ENCODE data around the gene C18orf32. TPM values are rescaled to one million over a fixed set of nuclear protein-coding genes. Genes with fewer than 3 reads are reported as not detected.

The C18orf32 gene
- total and polyA plus RNA-seq, 2 of the 8 experiments (the other 6 are each of a cell fraction or from before 2014, with no cell fraction given): 17.3 to 20.1 TPM

GRCh38 chr18:49524349-49524748 is 37.3 kb upstream of the C18orf32 start:
- no peaks in the 10 kb centered on the region for H4K20me1 ChIP-seq (replicated peaks in 1 of 2; ENCODE audit: control insufficient read depth in 1 of 2, insufficient read depth in 2 of 2, low read length in 2 of 2)
- DNase-seq (ENCODE audit: low read depth in 1 of 2, low spot score in 2 of 2) (no peak), FAIRE-seq (no peak)
- no peak overlapping the region for H3K14ac ChIP-seq (ENCODE audit: insufficient read length)
- no peak overlapping the region for H3K4me2 ChIP-seq (ENCODE audit: insufficient read depth in 1 of 2, low read depth in 2 of 2, low read length in 2 of 2)
- H3K23ac ChIP-seq (ENCODE audit: insufficient read length): no peak overlapping the region
- ChIA-PET CTCF (ENCODE audit: partially characterized antibody) (interaction anchor here (1.0 to 2.3 kb wide), 8 partner anchors 9 to 334 kb away, joined by 3 to 9 read pairs (median 4); no protein-coding TSS in a partner anchor), POLR2A (ENCODE audit: partially characterized antibody) (no interaction called here)
- no peak overlapping the region for H4K5ac ChIP-seq (ENCODE audit: insufficient read length, low read depth, low read length)
- no peak overlapping the region for H3K4me3 ChIP-seq (ENCODE audit: extremely low read depth in 1 of 4, insufficient read depth in 2 of 4, low read depth in 3 of 4, low read length in 4 of 4)
- H3K9me3 ChIP-seq (ENCODE audit: insufficient read depth in 2 of 2, low read depth in 1 of 2, low read length in 1 of 2): no peaks in the 10 kb centered on the region
- H4K8ac ChIP-seq (ENCODE audit: extremely low read depth, insufficient read depth, low read length): no peak overlapping the region
- H2BK20ac ChIP-seq (ENCODE audit: low read length): 0 out of 2 replicates have a peak overlapping the region, but pooled peaks have one; percentile 16
- no peak overlapping the region; a peak in 1 of 7 replicates for H3K9ac ChIP-seq (replicated peaks in 1 of 4; ENCODE audit: extremely low read depth in 1 of 4, low read depth in 3 of 4, low read length in 3 of 4)
- no peak overlapping the region for H3K18ac ChIP-seq (ENCODE audit: extremely low read depth, low read length)
- no peaks in the 10 kb centered on the region for H3K36me3 ChIP-seq (ENCODE audit: control insufficient read depth in 2 of 4, insufficient read depth in 4 of 4, low read length in 3 of 4)
- no peaks in the 10 kb centered on the region for H3K23me2 ChIP-seq (ENCODE audit: low read depth, low read length)
- no peak overlapping the region for H2BK12ac ChIP-seq (ENCODE audit: low read depth, low read length)
- H3K4me1 ChIP-seq (replicated peaks in 1 of 4; ENCODE audit: control insufficient read depth in 3 of 4, insufficient read depth in 4 of 4, low read length in 3 of 4): peaks cover 3 to 13% (median 8%) of the 10 kb centered on the region in 4 experiments; a peak in 5 of 7 replicates
- H2BK5ac ChIP-seq (ENCODE audit: low read depth, low read length): no peak overlapping the region
- no peak overlapping the region for H4K91ac ChIP-seq (replicated peaks; ENCODE audit: insufficient read length, low read length)
- H2AK5ac ChIP-seq (ENCODE audit: low read depth, low read length): no peak overlapping the region
- H3K27me3 ChIP-seq (replicated peaks in 1 of 4; ENCODE audit: control insufficient read depth in 3 of 4, extremely low read depth in 1 of 4, insufficient read depth in 3 of 4, low read length in 3 of 4): no peaks in the 10 kb centered on the region
- no peak overlapping the region for H2BK120ac ChIP-seq (replicated peaks; ENCODE audit: low read depth, low read length)
- H3K79me2 ChIP-seq (ENCODE audit: control insufficient read depth in 1 of 2, insufficient read depth in 2 of 2, low read length in 2 of 2): no peaks in the 10 kb centered on the region
- no peaks in the 10 kb centered on the region for H3K79me1 ChIP-seq (ENCODE audit: low read depth, low read length)
- peak overlapping the region; percentile 65; the same call in 1 of the 2 replicates for H2BK15ac ChIP-seq (ENCODE audit: low read length)
- H3K56ac ChIP-seq (replicated peaks; ENCODE audit: insufficient read length, low read depth, low read length): no peak overlapping the region
- 100% methylated on average over 2 of the region's 2 CpGs; no CpG with 5 or more reads in 1 of the 2 experiments for WGBS, 2 experiments (ENCODE audit: extremely low coverage in 1 of 2, insufficient coverage in 1 of 2, insufficient read length in 1 of 2, insufficient replicate concordance in 2 of 2, low coverage in 1 of 2, low lambda C conversion rate in 2 of 2, missing lambda C conversion rate in 1 of 2)
- no peak overlapping the region for H3K4ac ChIP-seq (replicated peaks; ENCODE audit: insufficient read length, low read depth, low read length)
- H2AFZ ChIP-seq (ENCODE audit: low read length): peak overlapping the region; percentile 63; the same call in 1 of the 2 replicates
- no peak overlapping the region for H3K27ac ChIP-seq (ENCODE audit: low read depth, low read length)
- no peak for TF ChIP-seq NRF1 (IDR thresholded peaks at IDR 0.05; ENCODE audit: low read depth, low read length)
- no peak for TF ChIP-seq SRF (IDR thresholded peaks at IDR 0.05; ENCODE audit: low read depth, low read length)
- TF ChIP-seq CTCF (IDR thresholded peaks at IDR 0.05; ENCODE audit: control extremely low read depth in 1 of 3, insufficient read depth in 1 of 3, low read depth in 1 of 3, low read length in 3 of 3): no peak
- TF ChIP-seq, protein P1, sequence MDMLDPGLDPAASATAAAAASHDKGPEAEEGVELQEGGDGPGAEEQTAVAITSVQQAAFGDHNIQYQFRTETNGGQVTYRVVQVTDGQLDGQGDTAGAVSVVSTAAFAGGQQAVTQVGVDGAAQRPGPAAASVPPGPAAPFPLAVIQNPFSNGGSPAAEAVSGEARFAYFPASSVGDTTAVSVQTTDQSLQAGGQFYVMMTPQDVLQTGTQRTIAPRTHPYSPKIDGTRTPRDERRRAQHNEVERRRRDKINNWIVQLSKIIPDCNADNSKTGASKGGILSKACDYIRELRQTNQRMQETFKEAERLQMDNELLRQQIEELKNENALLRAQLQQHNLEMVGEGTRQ (IDR thresholded peaks at IDR 0.05; ENCODE audit: low read length): no peak
- TF ChIP-seq ASH2L (IDR thresholded peaks at IDR 0.05; ENCODE audit: low read length): no peak
- TF ChIP-seq POLR2A (IDR thresholded peaks at IDR 0.05; ENCODE audit: control extremely low read depth in 1 of 2, low read depth in 2 of 2, low read length in 2 of 2): no peak
- no peak for TF ChIP-seq TAF1 (IDR thresholded peaks at IDR 0.05; ENCODE audit: low read depth, low read length)
- TF ChIP-seq CHD1 (IDR thresholded peaks at IDR 0.05; ENCODE audit: low read depth, low read length): no peak
- TF ChIP-seq CBX8 (IDR thresholded peaks at IDR 0.05; ENCODE audit: borderline replicate concordance, low read depth, low read length): no peak
- no peak for TF ChIP-seq GTF2F1 (IDR thresholded peaks at IDR 0.05; ENCODE audit: borderline replicate concordance, low read depth, low read length)
- no peak for TF ChIP-seq SP1 (IDR thresholded peaks at IDR 0.05; ENCODE audit: low read depth, low read length)
- TF ChIP-seq MAFK (IDR thresholded peaks at IDR 0.05; ENCODE audit: low read depth, low read length): no peak
